Stimulated activated CD4-positive, alpha-beta T cell treated with anti-CD3 and anti-CD28 coated beads, Interleukin-15, amount 100 ng/mL, for 1 hour (primary cell): Measurements from ENCODE around the gene CAPG.
A peak's percentile ranks its signal among the peaks of the same experiment; 100 is the strongest.

Experiments
- DNase-seq, 2 donors: peaks; one replicate each; pipeline ENCODE4 v3.0.0-alpha.2; 2020; ENCODE audit warnings: low read depth in 1 of 2, low spot score in 1 of 2

Gene CAPG

DNA sequence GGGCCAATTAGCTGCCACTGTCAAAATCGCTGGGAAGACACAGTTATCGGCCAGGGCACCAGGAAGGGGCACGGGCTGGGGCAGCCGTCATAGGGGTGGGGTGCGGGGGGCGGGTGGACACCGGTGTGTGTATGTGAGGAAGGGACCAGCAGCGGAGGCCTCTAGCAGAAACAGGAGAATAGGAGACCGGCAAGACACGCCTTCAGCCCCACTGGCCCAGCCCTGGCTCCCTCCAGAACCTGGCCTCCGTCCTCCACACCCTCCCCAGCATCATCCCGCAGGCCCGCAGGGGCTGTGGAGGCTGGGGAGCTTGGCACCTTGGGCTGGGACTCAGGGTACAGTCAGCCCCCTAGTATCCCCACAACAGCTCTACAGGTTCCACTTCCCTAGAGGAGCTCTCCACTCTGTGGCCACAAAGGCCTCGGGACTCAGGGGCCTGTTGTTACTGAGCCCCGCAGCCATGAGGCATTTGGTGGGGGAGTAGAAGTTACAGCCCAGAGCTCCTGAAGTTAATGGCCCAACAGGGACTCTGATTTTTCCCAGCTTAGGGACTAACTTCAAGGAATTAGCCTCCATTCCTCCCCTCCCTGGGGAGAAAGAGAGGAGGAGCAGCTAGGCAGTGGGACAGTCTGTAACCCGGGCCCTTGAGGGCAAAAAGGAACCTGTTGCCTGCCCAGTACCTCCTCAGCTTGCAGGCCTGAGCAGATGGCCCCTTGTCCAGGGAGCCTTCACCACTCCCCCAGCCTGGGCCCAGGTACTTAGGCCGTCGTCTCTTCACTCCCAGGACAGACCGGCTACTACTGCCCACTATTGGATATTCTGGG lies 28.2 kb upstream of the CAPG start:
- DNase-seq = no peak

DNA sequence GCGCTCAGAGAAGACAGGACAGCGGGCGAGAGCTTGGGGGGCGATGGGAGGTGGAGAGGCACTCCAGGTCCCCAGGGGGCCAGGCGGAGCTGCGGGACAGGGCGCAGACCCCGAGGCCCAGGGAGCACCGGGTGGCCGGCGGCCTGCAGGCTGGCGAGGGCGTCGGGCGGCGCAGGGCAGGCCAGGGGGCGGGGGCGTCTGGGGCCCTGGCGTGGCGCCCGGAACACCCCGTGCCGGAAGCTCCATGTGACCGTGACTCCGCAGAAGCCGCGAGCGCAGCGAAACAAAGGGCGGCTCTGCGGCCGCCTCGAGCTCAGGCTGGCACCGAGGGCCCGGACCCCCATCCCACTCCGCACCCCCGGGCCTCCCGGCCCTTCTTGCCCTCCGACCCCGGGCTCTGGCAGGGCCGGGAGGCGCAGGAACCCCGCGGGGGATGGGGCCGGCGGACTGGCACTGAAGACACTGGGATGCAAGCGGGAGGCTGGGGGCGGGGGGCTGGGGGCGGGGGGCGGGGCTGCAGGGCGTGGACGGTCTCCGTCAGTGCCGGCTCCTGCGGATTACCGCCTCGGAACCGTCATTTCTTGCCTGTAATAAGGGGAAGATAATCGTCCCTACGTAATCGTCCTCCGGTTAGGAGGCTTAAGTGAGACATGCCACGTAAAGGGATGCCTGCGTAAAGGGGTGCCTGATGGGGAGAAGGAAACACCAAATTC lies 27.5 kb upstream of the CAPG start:
- peak; percentile 51 to 62 for DNase-seq

DNA sequence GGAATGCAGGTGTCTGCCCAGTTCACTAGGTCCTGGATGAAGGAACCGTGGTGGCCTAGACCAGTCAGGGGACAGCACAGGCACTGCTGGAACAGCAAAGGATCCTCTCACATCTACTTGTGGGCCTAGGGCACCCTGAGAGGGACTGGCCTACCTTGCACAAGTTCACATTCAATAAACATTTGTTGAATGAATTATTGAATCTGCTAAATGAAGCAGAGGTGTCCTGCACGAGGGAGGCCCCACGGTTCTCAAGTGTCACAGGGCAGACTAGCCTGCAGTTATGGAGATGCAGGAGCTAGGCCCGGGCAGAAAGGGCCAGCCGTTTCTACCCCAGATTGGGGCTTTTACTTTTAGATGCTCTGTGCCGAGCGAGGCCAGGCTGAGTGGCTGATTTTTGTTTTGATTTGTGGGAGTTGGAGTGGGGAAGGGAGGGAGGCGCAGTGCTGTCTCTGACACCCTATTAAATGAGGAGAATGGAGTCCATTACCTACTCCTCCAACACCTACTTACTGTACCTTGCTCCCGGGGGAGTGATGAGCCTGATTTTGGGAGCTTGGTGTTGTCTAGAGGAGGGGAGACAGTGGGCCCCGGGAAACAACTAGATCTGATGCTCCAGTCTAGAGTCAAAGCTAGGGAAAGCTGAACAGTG lies 26.8 kb upstream of the CAPG start:
- no peak for DNase-seq

DNA sequence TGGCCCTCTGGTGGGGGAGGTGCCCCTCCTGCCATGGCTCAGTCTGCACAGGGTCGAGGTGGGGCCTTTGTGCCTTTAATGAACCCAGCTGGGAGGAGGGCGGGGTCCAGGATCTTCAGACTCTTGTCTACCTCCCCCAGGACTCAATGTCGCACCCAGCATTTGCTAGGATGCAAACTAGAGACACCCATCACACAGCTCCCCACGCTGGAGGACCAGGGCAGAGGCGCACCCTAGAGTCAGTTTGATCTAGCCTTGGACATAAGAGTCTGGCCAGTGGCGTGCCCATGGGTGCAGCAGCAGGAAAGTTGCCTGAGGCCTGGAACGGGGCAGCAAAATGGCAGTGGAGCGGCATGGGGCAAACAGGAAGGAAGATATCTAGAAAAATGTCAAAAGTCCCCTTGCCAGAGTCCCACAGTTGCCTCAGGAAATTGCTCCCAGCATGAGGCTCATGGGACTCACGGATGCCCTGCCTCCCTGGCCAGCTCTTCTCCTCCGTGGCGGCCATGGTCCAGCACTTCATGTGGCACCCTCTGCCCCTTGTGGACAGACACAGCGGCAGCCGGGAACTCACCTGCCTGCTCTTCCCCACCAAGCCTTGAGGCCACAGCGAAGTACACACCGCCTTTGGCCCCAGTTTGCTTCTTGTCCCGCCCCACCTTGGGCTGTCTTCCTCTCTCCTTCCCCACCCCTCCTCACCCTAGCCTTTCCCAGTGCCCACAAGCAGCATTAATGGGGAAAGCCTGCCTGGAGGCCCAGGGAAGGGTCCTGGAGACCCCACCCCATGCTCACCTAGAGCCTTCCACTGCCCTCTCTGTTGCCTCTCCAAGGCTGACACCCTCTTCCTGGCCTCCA lies 26.0 kb upstream of the CAPG start:
- no peak for DNase-seq

DNA sequence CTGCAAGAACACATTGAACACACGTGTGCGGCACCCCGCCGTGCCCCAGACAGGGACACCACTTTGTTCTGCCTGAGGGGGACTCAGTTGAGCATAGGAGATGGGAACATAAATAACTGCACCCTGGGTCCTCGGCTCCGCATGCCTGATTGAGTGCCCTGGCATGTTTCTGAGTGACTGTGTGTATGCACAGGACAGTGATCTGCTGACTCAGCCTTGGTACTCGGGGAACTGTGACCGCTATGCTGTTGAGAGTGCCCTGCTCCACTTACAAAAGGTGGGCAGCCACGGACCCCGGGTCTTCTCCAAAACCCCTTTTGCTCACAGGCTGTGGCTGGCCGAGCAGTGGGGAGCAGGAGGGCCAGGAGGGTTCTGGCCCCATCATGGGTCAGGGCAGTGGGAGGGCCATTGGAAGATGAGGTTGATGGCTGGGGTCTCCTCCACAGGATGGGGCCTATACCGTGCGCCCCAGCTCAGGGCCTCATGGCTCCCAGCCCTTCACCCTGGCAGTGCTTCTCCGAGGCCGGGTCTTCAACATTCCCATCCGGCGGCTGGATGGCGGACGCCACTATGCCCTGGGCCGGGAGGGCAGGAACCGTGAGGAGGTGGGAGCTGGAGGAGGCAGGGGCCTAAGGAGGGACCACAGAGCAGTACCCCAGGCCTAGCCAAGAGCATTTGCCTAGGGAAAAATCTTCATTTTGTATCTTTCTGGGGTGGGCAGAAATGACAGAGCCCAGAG lies 25.2 kb upstream of the CAPG start:
- DNase-seq = no peak

DNA sequence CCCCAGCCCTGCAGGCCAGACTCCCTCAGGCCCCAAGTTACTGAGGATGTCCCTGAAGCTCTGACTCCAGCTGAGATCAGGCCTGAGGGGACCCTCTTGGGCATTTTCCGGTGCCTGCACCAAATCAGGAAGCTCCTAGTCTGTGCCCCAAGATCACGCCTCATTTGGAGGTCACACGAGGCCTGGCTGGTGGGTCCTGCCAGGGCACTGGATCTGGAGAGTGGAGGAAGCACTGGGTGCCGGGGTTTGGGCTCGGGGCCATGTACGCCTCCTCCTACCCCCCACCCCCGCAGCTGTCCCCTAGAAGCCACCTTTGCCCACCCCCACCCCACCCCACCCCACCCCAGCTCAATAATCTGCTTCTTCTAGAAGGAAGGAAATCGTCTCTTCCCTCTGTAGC lies 24.5 kb upstream of the CAPG start:
- DNase-seq = no peak

DNA sequence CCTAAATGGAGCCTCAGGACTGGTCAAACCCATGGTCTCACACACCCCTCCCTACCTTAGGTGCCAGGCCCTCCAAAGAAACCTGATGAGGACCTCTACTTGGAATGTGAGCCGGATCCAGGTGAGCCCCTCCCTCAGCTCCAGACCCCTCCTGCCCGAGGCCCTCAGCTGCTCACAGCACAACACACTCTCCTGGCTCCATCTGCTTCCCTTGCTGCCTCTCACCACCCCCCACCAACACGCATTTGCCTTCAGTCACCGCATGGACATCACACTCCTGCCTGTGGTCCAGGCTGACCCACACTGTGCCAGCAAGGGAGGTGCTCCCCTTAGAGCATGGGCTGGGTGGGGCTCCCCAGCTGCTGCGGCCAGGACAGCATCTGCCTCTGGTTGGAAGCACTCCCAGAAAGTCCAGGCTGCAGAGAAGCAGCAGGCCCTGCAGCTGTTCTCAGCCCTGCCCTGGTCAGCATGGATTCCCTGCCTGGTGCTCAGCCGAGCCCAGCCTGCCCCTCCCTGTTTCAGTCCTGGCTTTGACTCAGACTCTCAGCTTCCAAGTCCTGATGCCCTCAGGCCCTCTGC lies 23.4 kb upstream of the CAPG start:
- DNase-seq = no peak

DNA sequence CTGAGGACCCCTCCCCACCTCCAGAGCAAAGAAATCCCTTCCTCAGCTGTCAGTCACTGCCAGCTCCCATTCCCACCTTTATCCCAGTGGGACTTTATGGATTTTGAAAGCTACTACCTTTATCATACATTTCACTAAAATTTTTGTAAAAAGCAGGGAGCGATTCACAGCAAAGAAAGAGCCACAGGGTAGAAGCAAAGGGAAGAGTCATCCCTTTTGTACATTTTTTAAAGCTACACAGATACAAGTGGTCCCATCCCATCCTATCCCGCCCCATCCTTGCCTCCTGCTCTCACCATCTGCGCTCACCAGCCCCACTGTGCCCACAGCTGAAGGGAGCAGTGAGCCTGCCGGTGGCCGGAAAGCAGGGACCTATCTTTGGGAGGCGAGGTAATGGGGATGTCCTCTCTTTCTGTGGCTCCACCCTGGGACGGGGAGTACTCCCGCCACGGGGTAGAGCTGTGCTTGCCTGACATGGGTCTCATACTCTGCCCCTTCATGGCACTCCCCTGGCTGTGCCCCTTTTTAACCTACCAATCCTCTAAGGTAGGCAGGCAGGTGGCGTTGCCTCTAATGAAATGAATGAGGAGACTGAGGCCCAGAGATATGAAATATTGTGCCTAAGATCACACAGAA lies 21.5 kb upstream of the CAPG start:
- DNase-seq = no peak

DNA sequence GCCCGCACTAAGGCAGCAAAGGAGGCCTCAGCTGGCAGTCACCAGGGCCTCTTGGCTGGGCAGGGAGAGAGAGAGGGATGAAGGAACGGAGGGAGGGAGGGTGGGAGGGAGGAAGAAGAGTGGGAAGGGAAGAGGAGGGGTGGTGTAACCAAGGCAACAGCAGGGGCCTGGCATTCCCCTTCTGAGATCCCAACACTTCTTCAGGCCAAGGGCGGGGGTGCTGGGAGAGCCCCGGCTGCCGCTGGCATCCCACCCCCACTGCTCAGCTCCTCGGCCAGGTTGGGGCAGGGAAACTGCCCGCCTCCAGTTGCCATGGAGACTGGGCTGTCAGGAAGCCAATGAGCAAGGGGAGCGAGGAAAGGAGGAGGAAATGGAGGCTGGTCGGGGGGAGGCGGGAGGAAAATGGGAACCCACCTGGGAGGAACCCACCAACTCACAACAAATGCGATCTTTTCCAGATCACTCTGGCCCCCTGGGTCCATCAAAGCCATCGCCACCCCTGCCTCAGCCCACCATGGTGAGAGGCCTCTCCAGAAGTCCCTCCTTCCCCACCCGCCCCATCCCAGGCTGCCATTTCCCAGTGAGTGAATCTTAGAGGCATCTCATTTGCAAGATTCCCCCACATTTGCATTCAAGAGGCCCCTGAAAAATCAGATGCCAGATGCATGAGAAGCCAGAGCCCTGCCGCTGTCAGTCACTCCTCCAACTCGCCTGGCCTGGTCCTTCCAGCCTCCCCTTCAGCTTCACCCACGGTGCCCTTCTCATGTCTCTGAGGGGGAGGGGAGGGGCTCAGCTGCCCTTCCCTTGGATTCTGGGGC lies 20.8 kb upstream of the CAPG start:
- DNase-seq = no peak

DNA sequence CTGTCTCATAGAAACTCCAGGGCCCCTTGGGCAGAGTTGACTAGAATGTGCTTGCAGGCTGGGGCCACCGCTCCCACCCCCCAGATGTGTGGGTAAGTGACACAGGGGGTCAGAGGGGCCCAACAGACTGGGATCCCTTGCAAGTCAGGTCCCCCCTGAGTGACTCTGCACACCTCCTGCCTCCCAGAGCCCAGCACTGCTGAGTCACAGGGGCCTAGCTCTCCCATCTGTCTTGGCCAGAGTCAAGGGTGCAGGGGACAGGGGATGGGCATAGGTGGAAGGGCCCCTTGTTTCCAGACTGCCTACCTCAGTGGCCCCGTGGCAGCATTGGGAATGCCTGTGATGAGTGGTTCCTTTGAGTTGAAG lies 19.7 kb upstream of the CAPG start:
- no peak for DNase-seq

DNA sequence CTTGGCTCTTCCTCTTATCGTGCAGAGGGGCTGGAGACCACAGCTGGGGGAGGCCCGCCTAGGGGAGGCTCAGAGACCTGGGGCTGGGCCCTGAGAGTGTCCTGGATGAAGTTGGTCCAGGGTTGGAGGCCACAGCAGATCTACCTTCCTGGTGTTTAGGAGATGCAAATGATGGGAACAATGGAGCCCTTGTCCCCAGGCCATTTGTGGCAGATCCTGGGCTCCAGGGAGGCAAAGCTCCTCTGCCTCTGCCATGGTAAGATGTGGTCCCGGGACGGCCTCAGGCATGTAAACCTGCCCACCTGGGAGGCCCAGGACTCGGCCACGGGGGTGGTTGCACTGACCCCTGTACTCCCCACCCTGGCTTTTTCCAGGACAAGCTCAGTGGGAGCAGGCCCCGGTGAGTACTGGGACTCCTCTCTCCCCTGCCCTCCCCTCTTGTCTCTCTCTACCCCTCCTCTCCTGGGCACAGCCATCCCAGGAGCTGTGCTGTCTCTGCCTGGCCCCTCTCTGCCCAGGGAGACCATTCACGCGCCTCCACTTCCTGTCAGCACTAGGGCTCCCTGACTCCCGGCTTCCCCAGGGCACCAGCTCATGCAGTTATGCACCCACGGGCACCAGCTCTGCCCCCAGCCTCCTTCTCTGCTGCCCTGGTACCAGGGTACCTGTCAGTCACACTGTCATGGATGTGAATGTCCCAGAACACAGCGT lies 19.2 kb upstream of the CAPG start:
- no peak for DNase-seq

DNA sequence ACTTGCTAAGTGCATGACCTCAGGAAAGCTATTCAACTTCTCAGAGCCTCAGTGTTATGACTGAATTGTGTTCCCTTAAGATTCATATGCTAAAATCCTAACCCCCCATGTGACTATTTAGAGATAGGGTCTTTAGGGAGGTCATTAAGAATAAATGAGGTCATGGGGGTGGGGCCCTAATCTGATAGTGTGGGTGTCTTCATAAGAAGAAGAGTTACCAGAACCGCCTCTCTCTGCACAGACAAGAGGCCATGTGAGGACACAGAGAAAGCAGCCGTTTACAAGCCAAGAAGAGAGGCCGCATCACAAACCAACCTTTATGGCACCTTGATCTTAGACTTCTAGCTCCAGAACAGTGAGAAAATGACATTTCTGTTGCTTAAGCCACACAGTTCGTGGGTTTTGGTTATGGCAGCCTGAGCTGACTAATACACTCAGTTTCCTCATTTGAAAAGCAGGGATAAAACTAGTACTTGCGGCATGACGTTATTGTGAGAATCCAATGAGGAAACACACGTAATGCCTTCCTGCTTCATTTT lies 18.2 kb upstream of the CAPG start:
- no peak for DNase-seq

DNA sequence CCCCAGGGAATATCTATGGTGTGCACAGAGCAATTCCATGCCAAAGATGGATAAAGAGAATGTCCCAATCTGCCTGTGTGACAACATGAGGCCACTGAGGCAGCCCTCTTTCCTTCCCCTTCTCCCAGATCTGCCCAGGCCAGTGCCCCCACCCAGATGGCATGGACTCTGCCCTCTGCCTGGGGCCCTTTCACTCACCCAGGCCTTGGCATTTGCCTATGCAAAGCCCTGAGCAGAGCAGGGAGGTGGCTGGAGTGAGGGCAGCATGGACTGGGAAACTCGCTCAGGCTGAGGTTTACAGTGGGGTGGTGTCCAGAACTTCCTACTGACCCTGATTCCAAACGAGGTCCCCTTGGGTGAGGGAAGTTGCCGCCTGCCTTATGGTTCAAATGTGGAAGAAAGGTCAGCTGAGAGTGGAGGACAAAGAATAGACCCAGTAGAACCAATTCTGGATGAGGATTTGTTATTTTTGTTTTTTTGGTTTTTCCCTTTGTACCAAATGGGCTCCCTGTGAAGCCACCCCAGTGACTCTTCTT lies 17.2 kb upstream of the CAPG start:
- DNase-seq = no peak

DNA sequence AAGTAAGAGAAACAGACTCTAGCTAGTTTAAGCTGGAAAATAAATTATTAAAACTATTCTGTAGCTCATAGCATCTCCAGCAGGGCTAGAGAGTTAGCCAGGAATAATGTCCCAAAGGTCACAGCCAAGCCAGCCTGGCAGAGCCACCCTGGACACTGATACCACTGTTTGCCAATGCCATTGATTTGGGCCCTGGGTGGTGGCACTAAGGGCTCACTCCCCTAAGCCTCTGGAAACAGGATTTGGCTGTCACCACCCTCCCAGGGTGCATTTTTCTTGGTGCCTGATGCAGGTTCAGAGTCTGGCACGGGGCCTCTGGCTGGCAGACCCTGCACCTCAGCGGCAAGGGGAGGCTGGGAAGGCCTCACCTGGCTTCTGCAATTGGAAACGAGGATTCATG lies 15.4 kb upstream of the CAPG start:
- no peak for DNase-seq

DNA sequence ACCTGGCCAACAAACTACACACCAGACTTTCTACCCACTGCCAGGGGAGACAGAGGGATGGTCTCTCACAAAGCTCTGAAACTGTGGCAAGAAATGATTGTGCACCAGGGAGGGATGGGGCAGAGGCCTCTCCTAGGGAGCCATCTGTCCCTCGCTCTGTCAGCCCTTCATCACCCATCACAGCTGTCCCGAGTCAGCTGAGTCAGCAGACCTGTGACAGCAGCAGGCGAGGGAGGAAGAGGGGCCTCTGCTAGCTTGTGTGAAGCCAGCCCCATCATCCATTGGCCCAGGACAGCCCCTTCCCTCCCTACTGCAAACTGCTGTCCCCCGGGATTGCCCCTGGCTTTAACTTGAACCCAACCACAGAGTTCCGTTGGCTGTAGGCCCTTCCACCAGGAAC lies 13.4 kb upstream of the CAPG start:
- DNase-seq = no peak

DNA sequence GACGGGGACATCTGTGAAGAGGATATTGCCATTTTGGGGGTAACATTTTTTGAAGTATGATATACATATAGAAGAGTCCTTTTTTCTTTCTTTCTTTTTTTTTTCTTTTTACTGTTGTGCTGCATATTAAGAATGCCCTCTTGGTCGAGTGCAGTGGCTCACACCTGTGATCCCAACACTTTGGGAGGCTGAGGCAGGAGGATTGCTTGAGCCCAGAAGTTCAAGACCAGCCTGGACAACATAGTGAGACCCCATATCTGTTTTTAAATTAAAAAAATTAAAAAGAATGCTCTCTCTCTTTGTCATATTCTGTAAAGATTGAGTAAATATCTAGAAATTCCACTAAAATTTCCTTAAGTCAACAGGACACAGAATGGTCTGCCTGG lies 11.9 kb upstream of the CAPG start:
- no peak for DNase-seq

DNA sequence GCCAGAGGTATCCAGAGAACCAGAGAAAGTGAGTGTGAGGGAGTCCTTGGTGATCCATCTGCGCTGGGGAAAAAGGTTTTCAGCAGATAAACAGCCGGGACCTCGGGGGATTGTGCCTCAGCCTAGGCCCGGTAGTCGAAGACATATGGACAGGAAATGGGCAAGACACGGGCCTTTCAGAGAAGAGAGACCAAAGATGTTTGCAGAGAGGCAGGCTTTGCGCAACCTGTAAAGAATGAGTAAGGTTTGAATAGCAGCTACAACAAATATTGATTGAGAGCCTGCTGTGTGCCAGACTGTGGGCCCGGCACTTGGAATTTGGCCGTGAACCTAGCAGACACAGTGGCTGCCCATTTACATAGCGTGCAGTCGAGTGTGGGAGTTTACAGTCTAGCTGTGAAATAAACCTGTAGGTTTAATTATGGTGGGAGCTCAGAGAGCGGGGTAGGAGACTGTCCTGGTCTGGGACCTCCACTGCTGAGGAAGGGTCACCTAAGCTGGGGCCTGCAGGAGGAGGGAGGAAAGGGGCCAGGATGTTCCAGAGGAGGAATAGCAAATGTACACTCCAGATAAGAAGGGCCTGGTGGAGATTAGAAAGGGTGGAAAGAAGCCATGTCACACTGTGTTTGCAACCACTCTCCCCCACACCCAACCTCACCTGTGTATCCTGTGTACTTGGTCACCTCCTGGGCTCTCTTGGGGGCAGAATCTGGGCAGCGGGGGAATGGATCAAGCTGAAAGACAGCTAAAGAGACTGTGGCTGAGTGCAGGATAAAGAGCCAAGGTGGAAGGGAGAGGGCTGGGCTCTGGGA lies 11.3 kb upstream of the CAPG start:
- no peak for DNase-seq
